HCT116 (cell line): ENCODE results near the gene TSKU. TPM values are rescaled to one million over a fixed set of nuclear protein-coding genes. Genes with fewer than 3 reads are reported as not detected.

Source experiments
- ATAC-seq: fragments of 200-7000 bp; cut with Tn5 transposase; 2 replicates; pipeline ENCODE4 v1.9.1; 2020; ENCODE audit warnings: mild to moderate bottlenecking, moderate library complexity
- BruUV-seq: library from RNA; stranded (reverse); fragments of 400-500 nt; replicated peaks from 2 replicates; lab custom pipeline; 2021; lab: Mats Ljungman, UMichigan
- CTCF ChIA-PET: fragments of 300-600 bp; sonication (Branson Sonifier 250); formaldehyde crosslinking; loops from one replicate; lab custom pipeline; 2021; ENCODE audit warnings: antibody characterized with exemption; lab: Charles Lee
- POLR2A ChIA-PET: fragments of 300-600, 350-600 bp; sonication (Branson Sonifier 250); formaldehyde crosslinking; loops from one replicate; lab custom pipeline; 2021; ENCODE audit warnings: antibody characterized with exemption; lab: Charles Lee
- RAD21 ChIA-PET, 2 experiments: fragments of 300-600 bp; sonication (Branson Sonifier 250); formaldehyde crosslinking; loops; one replicate each; lab custom pipeline; 2023; ENCODE audit warnings: low total read pairs in 2 of 2; ENCODE audit not compliant: uncharacterized antibody in 2 of 2, unreplicated experiment in 2 of 2, low non-redundant PET in 1 of 2; lab: Charles Lee
- DNase-seq: peaks from one replicate; pipeline ENCODE4 v3.0.0-alpha.2; 2010; ENCODE audit warnings: low read depth, low spot score
- H2AFZ ChIP-seq: fragments of 200-600 bp; shearing (Covaris generic), sonication (generic); 2 replicates; pipeline ENCODE4 v1.6.1; 2017; ENCODE audit warnings: low read depth, mixed run types, mixed read lengths, antibody characterized with exemption, low read length; ENCODE audit not compliant: poor library complexity, severe bottlenecking
- H3K27ac ChIP-seq: 2 replicates; pipeline ENCODE4 v1.5.1; 2012; ENCODE audit warnings: low read depth, low read length
- H3K27me3 ChIP-seq: fragments of 200-600 bp; sonication (generic); 2 replicates; pipeline ENCODE4 v1.6.1; 2016; ENCODE audit warnings: mixed run types, low read length, mixed read lengths; ENCODE audit not compliant: insufficient read depth
- H3K36me3 ChIP-seq, 2 experiments: fragments of 200-500 bp in 1 of 2; fragments of 200-600 bp in 1 of 2; sonication (Bioruptor generic) in 1 of 2; sonication (generic) in 1 of 2; 2 replicates each; pipeline versions ENCODE4 v1.5.1 to v1.6.1; 2014 to 2016; ENCODE audit warnings: low read length in 2 of 2, inconsistent platforms in 1 of 2, mixed read lengths in 1 of 2, mixed run types in 1 of 2; ENCODE audit not compliant: insufficient read depth in 2 of 2, control insufficient read depth in 1 of 2
- H3K4me1 ChIP-seq, 2 experiments: fragments of 200-600 bp in 1 of 2; sonication (generic) in 1 of 2; 2 replicates each; pipeline versions ENCODE4 v1.5.1 to v1.6.1; 2012 to 2017; ENCODE audit warnings: low read length in 2 of 2, inconsistent platforms in 1 of 2, mild to moderate bottlenecking in 1 of 2, mixed read lengths in 1 of 2, mixed run types in 1 of 2, moderate library complexity in 1 of 2; ENCODE audit not compliant: insufficient read depth in 2 of 2, control insufficient read depth in 1 of 2
- H3K4me2 ChIP-seq: fragments of 200-600 bp; sonication (generic); 2 replicates; pipeline ENCODE4 v1.6.1; 2017; ENCODE audit warnings: mixed run types, low read length, mixed read lengths
- H3K4me3 ChIP-seq, 2 experiments: fragments of 200-600 bp in 1 of 2; sonication (generic) in 1 of 2; replicated peaks in 1 of 2; 2 replicates each; pipeline ENCODE4 v1.5.1; 2011 to 2016; ENCODE audit warnings: low read length in 2 of 2, control low read depth in 1 of 2, low read depth in 1 of 2, mild to moderate bottlenecking in 1 of 2, mixed read lengths in 1 of 2, mixed run types in 1 of 2
- H3K79me2 ChIP-seq: fragments of 200-600 bp; sonication (generic); 2 replicates; pipeline ENCODE4 v1.6.1; 2017; ENCODE audit warnings: mild to moderate bottlenecking, mixed run types, low read length, moderate library complexity, mixed read lengths; ENCODE audit not compliant: insufficient read depth
- H3K9ac ChIP-seq: fragments of 200-600 bp; sonication (generic); 2 replicates; pipeline ENCODE4 v1.6.1; 2016; ENCODE audit warnings: low read length, mixed read lengths
- H3K9me2 ChIP-seq: fragments of 200-600 bp; sonication (generic), shearing (Covaris generic); 2 replicates; pipeline ENCODE4 v1.6.1; 2017; ENCODE audit warnings: mixed run types, mild to moderate bottlenecking, moderate library complexity; ENCODE audit not compliant: insufficient read depth
- H3K9me3 ChIP-seq, 2 experiments: fragments of 200-500 bp in 1 of 2; fragments of 200-600 bp in 1 of 2; sonication (Bioruptor generic) in 1 of 2; sonication (generic) in 1 of 2; 2 replicates each; pipeline ENCODE4 v1.6.1; 2014 to 2017; ENCODE audit warnings: low read length in 2 of 2, mixed read lengths in 2 of 2, inconsistent platforms in 1 of 2, low read depth in 1 of 2, mild to moderate bottlenecking in 1 of 2, mixed run types in 1 of 2, moderate library complexity in 1 of 2; ENCODE audit not compliant: control insufficient read depth in 1 of 2, insufficient read depth in 1 of 2
- H4K20me1 ChIP-seq: fragments of 200-600 bp; sonication (generic), shearing (Covaris generic); 2 replicates; pipeline ENCODE4 v1.6.1; 2017; ENCODE audit warnings: mixed run types, mild to moderate bottlenecking, moderate library complexity; ENCODE audit not compliant: insufficient read depth
- CTCF ChIP-seq, 3 experiments: fragments of 200-600 bp in 1 of 3; sonication (generic) in 1 of 3; IDR thresholded peaks in 2 of 3; conservative IDR thresholded peaks in 1 of 3; 2 replicates each; pipeline ENCODE4 v1.5.1; 2012 to 2017; ENCODE audit warnings: low read depth in 2 of 3, low read length in 2 of 3, antibody characterized with exemption in 1 of 3, borderline replicate concordance in 1 of 3, control low read depth in 1 of 3, mild to moderate bottlenecking in 1 of 3, mixed read lengths in 1 of 3, mixed run types in 1 of 3, moderate library complexity in 1 of 3; ENCODE audit not compliant: insufficient read depth in 1 of 3
- EGR1 ChIP-seq: IDR thresholded peaks from 2 replicates; pipeline ENCODE4 v1.6.1; 2012; ENCODE audit warnings: low read depth
- ELF1 ChIP-seq: IDR thresholded peaks from 2 replicates; pipeline ENCODE4 v1.6.1; 2012; ENCODE audit warnings: low read depth, borderline replicate concordance
- EZH2 ChIP-seq: fragments of 200-600 bp; sonication (generic); IDR thresholded peaks from 2 replicates; pipeline ENCODE4 v1.6.1; 2017; ENCODE audit warnings: antibody characterized with exemption, mixed run types
- FOSL1 ChIP-seq: IDR thresholded peaks from 2 replicates; pipeline ENCODE4 v1.6.1; 2012; ENCODE audit warnings: low read depth
- POLR2AphosphoS5 ChIP-seq: IDR thresholded peaks from 2 replicates; pipeline ENCODE4 v1.6.1; 2011; ENCODE audit warnings: mild to moderate bottlenecking, low read depth, low read length, moderate library complexity
- RAD21 ChIP-seq: IDR thresholded peaks from 2 replicates; pipeline ENCODE4 v1.6.1; 2012; ENCODE audit warnings: low read depth, mild to moderate bottlenecking
- TCF7L2 ChIP-seq: IDR thresholded peaks from 2 replicates; pipeline ENCODE4 v1.7.0; 2011; ENCODE audit warnings: borderline replicate concordance, inconsistent platforms; ENCODE audit not compliant: insufficient read depth, insufficient read length; ENCODE audit errors: extremely low read depth
- YY1 ChIP-seq: IDR thresholded peaks from 2 replicates; pipeline ENCODE4 v1.6.1; 2011; ENCODE audit warnings: low read length, low read depth, moderate library complexity, mild to moderate bottlenecking; ENCODE audit not compliant: insufficient replicate concordance; ENCODE audit errors: extremely low read depth
- ZBTB33 ChIP-seq: IDR thresholded peaks from 2 replicates; pipeline ENCODE4 v1.6.1; 2011; ENCODE audit warnings: mild to moderate bottlenecking, low read length, moderate library complexity; ENCODE audit not compliant: insufficient replicate concordance; ENCODE audit errors: extremely low read depth
- intact Hi-C: fragments of 100-400 bp; cut with micrococcal nuclease; formaldehyde crosslinking; loops from 2 replicates; pipeline ENCODE4 v1.10.0; 2022
- total RNA-seq: library from RNA; stranded (reverse); gene quantifications from one replicate; pipeline ENCODE4 v1.2.1, GENCODE V29; 2021; ENCODE audit not compliant: unreplicated experiment

TSKU gene
- total RNA-seq, 1 experiment from 2014 or later: 21.9 TPM

GRCh38 chr11:76799066-76799804 is 16.1 kb downstream of the TSKU start:
- CTCF ChIA-PET: interaction anchor here (0.6 to 7.3 kb wide), 9 partner anchors 10 to 248 kb away, joined by 3 to 50 read pairs (median 12); no protein-coding TSS in a partner anchor
- peaks cover 5% of the 10 kb centered on the region; the same call in 1 of the 2 replicates for H3K79me2 ChIP-seq
- H3K9ac ChIP-seq: no peak overlapping the region
- no peak overlapping the region; the same call in 1 of the 2 replicates for H3K27ac ChIP-seq
- BruUV-seq: no TSS peak
- intact Hi-C loops: loop anchor here (1.0 kb wide), 1 partner anchor 65 kb away; no protein-coding TSS in a partner anchor
- H3K4me1 ChIP-seq: peaks cover 7 to 10% of the 10 kb centered on the region in 2 experiments; a peak in 3 of 4 replicates
- peak overlapping the region; percentile 62 for H3K4me2 ChIP-seq
- RAD21 ChIA-PET: interaction anchor here (0.8 to 2.6 kb wide), 4 partner anchors 65 to 120 kb away, joined by 3 to 11 read pairs (median 9); no protein-coding TSS in a partner anchor
- no peaks in the 10 kb centered on the region for H3K27me3 ChIP-seq
- H3K9me3 ChIP-seq: no peaks in the 10 kb centered on the region
- no peak overlapping the region for H3K4me3 ChIP-seq
- peaks cover 0 to 6% of the 10 kb centered on the region in 2 experiments; a peak in 1 of 4 replicates for H3K36me3 ChIP-seq
- H2AFZ ChIP-seq: no peak overlapping the region
- POLR2A ChIA-PET: interaction anchor here (0.7 to 2.5 kb wide), 2 partner anchors 65 to 119 kb away, joined by 3 to 12 read pairs; no protein-coding TSS in a partner anchor
- no peak for DNase-seq
- TF ChIP-seq TCF7L2 (no peak), YY1 (no peak), CTCF (IDR thresholded peaks at IDR 0.05 in 2 of 3, conservative IDR thresholded peaks at IDR 0.05 in 1 of 3; ENCODE audit: borderline replicate concordance in 1 of 3, insufficient read depth in 1 of 3, low read depth in 2 of 3, low read length in 2 of 3) (peak; percentile 80 to 90 (median 89)), ELF1 (no peak), RAD21 (peak; percentile 94), POLR2AphosphoS5 (peak; percentile 67), ZBTB33 (peak; percentile 35), EZH2 (no peak), EGR1 (no peak), FOSL1 (no peak)
- TF ChIP-seq, all 23 proteins: peak for 4
- Histone ChIP-seq H4K20me1 (no peaks in the 10 kb centered on the region), H3K9me2 (no peaks in the 10 kb centered on the region)
- ATAC-seq: peak; percentile 97
